ENCODE data around the gene FHOD3.
"Not testable (repeated sequence)": the region's sequence is repeated elsewhere in the genome, so short reads cannot be mapped to it uniquely, and the experiment has no call there.

Gene FHOD3

DNA sequence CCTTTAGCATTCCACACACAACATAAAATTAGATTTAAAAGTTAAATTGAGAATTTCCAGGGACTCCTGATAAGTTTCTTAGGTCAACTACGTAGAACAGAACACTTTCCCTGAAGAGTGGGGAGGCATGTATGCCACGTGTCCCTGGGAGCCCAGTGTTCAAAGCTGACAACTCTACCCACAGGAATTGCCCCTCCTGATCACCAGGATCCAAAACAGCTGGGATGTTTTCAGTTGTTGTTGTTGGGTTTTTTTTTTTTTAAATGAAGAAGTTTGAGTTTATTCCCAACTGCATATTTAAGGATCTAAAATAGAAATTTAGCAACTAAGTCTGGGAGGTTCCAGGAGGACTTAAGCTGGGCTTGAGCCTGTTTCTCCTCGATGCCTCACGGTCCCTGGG, 430.8 kb downstream of the FHOD3 start:
- no peak for DNase-seq

DNA sequence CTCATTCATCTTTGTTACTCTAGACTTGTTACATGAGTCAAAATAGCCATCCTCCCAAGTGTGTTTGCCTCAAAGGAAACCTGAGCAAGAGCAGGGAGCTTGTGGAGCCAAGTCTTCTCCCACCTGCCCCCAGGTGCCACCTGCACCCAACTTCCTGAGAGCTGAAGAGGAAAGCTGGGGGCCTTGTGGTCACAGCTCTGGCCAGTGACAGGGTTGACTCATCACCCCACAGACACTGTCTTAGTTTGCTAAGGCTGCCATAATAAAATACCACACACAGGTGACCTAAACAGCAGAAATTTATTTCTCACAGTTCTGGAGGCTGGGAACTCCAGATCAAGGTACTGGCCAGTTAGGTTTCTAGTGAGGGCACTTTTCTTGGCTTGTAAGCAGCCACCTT, 431.7 kb downstream of the FHOD3 start:
- DNase-seq = no peak

DNA sequence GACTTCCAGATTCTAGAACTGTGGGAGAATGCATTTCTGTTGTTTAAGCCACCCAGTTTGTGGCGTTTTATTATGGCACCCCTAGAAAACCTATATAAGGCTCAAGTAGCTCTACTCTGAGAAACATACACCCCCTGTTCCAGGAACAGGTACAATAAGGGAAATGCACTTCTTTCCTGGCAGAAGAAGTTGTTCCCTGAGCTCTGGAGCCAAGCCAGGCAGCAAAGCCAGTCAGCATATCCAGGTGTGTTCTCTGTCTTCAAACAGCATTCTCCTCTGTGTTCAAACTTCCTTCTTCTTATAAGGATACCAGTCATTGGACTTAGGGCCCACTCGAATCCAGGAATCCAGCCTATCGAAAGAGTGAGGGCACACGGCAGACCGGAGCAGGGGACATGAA, 434.8 kb downstream of the FHOD3 start:
- DNase-seq = no peak

DNA sequence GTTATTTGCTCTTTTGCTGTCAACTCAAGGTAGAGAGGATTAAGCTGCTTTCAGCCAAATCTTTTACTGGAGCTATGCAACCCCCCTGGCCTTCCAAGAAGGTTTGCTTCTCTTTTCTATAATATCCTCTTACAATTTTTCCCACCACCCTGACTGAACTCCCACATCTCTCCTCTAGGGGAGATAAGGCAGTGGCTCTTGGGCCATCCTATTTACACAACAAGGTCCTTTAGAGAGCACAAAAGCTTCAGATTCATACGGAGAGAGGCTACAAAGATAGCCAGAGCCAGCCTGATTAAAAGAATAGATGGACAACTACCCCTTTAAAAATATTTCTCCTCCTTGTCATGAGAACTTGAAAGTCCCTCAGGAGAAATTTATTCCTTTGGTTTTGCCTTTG, 435.6 kb downstream of the FHOD3 start:
- no peak for DNase-seq

DNA sequence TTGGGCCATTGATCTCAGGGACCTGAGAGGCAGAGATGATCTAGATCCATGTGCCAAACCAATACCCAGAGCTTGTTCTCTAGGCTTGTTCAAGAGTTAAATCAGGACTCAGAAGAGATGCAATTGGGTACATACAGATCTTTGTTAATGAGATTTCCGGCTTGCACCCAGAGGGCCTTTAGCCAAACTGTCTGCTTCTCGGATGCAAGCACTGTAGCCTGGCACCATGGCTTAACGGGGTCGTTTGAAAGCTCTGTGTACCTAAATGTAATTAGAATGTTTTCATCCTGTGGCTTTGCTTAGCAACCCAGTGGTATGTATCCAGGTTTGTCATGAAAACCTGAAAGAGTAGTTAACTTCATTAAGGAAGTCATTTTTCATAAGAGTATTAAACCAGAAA, 437.1 kb downstream of the FHOD3 start:
- peak; percentile 50 for DNase-seq

DNA sequence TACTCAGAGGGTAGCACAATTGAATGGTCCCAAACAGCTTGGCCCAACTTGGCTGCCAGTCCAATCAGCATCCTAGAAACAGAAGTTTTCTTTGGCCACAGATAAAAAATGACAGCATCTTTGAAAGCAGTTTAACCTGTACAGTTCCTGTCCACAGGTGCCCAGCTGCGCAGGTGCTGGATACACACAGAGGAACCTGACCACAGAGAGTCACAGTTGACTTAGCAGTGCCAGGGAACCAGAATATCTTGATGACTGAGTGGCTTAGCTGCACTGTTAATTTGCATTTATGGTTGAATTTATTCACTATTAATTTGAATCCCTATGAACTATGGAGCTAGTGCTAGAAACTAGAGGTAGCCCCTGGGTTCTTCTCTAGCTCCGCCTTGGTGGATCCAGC, 437.6 kb downstream of the FHOD3 start:
- DNase-seq = peak; percentile 84

DNA sequence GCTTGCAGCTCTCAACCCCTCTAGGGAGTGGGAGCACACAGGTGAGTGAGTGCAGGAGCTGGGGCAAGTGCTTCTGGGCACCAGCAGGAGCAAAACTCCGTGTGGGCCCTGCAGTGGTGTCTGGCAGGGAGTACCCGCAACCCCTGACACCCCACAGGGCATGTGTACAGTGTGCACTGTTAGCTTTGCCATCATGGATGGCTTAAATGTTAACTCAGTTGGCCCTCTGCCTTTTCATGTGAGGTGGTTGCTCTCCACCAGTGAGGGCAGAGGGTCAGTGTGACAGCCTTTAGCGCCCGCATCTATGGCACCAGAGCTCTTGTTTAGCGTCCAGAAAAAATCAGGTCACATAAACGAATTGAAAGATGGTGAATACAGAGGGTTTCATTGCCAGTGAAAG, 438.6 kb downstream of the FHOD3 start:
- DNase-seq = no peak

DNA sequence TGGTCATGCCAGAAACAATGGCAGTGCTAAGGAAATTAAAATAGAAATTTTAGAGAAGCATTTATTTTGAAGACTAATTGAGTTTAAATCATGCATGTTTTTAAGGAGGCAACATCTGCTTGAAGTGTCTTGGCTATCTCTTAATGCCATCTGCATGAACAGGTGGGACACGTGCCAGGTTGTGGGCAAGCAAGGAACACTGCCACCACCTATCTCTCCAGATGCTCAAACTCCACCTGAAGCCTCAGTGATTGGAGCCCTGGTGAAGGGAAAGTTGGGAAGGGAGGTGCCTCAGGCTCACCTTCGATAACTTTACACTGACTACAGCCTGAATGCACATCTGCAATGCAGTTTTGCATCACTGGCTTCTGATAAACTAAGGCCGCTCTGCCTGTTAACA, 439.8 kb downstream of the FHOD3 start:
- peak; percentile 90 for DNase-seq

DNA sequence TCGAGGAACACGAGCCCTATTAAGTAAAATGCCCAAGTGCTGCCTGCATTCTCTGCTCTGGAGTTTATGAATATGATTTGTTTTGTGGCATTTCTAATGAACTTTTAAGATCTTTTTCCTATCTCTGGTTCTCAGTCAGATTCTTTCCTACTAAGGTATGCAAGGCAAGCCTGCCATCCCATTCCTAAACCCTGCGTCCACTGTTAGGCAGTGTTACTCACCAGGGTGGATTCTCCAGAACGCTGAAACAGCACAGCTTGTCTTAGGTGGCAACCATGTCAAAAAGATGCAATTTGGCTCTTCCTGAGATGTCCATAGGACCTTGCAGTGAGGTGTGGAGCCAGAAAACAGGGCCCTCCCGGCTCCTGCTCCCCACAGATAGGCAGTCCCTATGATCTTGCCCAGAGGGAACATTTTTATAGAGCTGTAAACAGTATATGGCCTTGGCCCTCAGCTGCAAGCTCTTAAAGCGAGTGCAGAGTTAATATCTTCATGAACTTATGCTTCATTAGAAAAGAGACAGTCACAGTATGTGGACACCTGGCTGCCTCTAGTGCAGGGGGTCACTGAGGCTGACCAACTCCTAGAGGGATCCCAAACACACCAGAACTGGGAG, 446.9 kb downstream of the FHOD3 start:
- DNase-seq = no peak

DNA sequence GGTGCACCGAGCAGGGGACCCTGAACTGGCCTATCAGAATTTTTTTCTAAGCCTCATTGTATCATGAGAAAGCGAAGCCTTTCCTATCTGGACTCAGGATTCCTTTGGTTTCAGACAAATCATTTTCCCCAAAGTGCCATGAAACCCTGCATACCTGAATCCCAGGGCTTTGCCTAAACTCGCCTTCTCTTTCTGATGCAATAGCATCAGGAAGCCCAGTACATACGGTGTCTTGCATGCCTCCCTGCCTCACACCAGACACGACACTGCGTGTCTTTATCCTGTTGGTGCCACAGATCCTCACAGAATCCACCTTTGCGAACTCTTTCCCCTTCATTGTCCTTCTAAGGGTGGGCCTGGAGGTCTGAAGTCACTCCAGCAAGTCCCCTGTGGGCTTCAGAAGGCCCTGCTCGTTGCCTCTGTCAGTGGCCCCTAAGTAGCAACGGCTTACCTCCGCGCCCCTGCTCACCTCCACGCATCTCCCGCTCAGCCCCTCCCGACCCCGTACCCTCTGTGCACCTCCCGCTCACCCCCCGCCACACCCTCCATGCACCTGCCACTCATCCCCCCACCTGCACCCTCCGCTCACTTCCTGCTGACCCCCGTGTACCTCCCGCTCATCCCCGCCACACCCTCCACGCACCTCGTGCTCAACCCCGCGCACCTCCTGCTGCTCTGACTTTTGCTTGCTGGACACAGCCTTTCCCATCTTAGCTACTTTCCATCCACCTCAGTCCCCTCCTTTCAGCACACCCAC, 447.9 kb downstream of the FHOD3 start:
- DNase-seq = no peak

DNA sequence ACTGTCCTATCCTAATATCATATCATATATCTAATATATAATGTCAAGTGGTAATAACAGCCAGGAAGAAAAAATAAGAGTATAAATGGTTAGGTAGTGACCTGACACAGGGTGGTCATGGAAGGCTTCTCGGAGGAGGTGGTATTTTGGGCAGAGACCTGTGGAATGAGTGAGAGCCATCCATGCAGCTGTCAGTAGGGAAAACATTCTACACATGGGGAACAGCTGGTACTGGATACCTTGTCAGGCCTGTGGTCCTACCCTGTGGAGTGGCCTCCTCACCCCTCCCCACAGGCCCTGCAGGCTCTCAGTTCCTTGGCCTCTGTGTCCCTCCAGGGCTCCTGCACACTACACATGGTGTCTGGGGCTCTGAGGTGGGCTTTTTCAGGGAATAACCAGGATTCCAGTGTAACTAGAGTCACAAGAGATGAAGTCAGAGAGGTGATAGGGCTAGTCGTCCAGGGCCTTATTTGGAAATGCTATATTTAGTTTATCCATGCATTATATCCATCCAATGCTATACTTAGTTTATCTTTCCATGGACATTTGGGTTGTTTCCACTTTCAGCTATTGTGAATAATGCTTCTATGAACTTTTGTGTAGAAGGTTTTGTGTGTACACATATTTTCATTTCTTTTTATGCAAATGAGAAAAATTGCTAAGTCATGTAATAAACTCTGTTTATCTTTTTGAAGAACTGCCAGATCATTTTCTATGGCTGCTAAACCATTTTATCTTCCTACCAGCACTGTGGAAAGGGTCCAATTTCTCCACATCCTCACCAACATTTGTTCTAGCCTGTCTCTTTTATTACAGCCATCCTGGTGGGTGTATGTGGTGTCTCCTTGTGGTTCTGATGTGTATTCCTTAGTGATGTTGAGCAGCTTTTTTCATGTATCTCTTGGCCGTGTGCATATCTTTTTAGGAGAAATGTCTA, 455.7 kb downstream of the FHOD3 start:
- DNase-seq = no peak

DNA sequence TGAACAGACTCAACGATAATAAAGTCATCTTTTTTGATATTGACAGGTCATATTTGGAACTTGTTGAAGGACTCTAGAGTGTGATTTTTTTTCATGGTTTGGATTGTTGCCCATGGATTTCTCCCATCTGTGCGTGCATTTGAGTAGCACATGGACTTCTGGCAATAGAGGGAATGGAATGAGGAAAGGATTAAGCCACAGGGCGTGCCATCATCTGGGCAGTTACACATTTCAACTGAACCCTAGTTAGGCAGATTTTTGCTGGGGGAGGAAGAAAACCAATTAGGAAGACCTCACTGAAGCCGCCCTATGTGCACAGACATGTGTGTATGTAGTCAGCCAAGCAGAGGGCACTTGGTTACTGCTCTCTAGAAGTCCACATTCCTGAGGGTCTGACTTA, 458.7 kb downstream of the FHOD3 start:
- DNase-seq = no peak

DNA sequence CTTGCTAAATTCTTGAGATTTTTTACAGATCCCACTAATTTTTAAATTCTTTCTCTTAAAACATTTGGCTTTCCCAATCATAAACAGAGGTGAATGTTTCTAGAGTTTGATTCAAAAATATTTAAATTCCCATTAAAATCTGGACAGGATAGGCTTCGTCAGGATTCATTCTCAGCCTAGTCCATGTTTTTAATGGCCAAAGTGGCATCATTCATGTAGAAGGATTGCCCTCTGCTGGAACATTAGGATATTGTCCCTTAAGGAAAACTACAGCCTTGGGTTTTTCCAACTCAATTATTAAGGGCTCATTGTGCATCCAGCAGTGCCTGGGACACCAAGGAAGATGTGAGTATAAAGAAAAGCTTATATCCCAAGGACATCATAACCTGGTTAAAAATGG, 459.6 kb downstream of the FHOD3 start:
- DNase-seq = peak; percentile 41

DNA sequence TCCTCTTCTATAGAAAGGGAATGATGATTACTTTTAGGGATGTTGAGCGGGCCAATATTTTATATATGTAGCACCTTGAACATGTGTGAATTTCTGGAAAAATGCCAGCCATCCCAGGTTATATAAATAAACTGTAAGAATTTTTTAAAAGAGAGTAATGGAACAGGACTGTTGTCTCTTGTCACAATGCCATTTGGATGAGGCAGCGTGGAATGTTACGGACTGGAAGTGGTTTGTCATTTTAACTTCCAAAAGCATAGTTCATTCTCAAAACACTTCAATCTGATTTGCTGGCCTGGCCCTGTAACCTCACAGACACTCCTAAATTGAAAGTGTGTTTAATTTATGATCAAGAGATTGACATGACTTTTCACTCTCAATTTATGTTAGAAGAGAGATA, 460.5 kb downstream of the FHOD3 start:
- DNase-seq = no peak

DNA sequence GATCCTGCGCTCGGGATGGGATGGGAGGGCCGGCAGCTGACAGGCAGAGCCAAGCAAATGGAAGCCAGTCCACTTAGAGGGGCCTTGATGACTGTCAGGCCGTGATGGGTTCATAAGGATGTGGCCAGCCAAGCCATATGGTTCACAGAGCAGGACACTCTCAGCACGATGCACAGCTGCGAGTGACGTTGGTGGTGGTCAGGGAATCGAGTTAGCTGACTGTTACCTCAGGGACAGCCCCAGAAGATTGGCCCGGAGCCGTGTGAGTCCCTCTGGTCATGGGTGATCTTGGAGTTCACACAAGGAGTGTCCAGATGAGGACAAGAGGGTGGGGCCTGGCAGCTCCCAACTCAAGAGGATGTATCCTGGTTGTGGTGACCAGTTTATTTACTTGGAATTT, 461.1 kb downstream of the FHOD3 start:
- no peak for DNase-seq

DNA sequence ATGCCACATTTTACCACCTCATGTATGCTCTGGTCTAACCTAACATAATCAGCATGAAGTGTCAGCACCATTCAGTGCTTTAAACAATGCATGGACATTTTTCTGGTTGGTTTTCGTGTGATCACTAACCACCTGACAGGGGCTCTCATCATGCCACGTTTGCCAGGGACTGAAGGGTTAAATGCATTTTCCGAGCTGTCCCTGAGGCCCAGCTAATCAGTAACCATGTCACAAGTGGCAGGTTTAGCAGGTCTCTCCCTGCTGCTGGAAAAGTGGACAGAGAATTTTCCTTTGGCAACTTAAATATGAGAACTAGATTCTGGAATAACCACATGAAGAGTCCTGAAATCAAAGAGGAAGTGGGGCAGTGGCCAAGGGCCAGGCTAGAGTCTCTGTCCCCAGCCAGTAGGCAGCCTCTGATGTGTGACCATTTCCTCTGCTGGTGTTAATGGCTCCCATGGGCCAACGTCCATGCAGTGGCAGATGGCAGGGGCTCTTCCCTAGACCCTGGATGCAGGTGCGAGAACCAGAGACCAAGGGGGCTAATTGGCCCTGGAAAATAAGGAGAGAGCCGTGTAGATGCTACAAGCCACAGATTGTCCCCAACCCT, 461.8 kb downstream of the FHOD3 start:
- no peak for DNase-seq

DNA sequence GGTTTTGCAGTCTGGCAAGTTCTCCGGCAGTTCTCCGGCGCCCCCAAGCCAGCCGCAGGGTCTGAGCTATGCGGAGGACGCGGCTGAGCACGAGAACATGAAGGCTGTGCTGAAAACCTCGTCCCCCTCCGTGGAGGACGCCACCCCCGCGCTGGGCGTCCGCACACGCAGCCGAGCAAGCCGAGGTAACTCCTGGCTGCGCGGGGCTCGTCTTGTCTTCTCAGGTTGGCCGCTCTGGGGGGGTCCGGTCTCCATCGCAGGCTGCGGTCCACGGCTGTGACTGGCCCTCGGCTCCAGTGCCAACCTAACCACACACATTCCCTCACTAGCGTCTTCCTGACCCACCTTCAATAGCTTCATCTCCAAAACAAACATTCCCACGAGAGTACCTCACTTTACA, 463.1 kb downstream of the FHOD3 start:
- no peak for DNase-seq

DNA sequence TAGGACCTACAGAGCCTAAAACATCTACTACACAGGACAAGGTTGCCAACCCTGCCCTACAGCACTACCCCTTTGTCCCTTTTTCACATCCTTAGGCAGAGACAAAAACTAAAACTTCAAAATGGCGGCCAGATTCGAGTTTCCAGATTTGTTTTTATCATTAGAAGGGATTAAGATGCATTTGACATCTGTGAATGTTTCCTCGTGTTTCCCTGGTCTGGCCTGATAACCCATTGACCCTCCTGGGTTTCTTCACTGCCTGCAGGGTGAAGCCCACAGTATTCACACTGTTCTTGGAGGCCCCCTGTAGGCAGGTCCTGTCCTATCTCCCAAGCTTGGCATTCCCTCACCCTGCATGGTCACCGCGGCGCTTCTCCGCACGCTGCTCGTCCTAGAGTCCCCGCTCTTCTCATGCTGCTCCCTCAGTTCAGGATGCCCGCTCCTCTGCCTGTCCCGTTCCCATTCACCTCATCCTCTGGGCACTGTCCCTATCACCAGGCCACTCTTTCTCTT, 463.7 kb downstream of the FHOD3 start:
- DNase-seq = no peak

DNA sequence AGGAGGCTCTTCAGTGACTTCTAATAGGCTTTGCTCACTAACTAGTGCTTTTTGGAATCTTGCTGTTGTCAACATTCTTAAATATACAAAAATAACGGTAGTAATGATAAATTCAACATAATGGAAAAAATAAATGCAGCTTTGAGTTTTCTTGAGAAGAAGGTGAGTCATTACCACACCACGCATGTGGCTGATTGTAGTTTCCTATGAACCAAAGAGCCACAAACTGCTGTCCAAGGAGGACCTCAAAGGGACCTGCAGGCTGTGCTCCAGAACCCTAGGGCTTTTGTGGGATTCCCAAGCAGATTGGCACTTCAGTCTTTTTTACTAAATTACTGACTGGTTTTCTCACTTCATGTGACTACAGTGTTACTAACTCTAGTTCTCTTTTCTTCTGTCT, 464.6 kb downstream of the FHOD3 start:
- DNase-seq = no peak

DNA sequence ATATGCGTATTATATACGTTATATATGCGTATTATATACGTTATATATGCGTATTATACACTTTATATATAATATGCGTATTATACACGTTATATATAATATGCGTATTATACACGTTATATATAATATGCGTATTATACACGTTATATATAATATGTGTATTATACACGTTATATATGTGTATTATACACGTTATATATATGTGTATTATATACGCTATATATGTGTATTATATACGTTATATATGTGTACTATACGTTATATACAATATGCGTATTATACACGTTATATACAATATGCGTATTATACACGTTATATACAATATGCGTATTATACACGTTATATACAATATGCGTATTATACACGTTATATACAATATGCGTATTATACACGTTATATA, 465.5 kb downstream of the FHOD3 start:
- DNase-seq = not testable (repeated sequence)

DNA sequence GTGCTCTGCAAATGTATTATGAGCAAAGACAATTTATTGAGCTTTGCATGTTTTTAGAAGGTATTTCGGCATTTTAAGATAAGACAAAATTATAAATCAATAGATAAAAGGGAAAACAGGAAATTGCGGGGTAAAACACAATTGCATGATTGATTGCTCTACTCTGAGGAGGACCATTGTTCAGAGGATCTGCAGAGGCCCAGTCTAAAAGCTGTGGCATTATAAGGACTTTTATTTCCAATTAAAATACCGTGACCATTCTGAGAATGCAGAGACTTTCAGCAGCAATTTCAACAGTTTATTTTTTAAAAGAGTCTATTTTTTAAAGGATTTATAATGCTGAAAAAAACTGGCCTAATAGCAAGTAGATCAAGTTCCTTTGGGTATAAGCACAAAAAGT, 469.3 kb downstream of the FHOD3 start:
- no peak for DNase-seq

DNA sequence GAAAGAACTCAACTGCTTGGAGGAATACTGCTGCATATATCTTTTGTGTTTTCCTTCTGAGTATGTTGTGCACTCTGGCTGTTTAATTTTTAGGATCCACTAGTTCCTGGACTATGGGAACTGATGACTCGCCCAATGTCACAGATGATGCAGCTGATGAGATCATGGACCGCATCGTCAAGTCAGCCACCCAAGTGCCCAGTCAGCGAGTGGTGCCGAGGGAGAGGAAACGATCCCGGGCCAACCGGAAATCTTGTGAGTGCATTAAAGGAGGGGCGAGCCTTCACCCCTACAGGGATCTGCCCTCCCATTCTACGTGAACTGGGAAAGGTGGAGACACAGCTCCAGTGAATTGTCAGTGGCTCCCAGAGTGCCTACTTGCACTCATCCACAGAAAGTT, 471.7 kb downstream of the FHOD3 start:
- no peak for DNase-seq

DNA sequence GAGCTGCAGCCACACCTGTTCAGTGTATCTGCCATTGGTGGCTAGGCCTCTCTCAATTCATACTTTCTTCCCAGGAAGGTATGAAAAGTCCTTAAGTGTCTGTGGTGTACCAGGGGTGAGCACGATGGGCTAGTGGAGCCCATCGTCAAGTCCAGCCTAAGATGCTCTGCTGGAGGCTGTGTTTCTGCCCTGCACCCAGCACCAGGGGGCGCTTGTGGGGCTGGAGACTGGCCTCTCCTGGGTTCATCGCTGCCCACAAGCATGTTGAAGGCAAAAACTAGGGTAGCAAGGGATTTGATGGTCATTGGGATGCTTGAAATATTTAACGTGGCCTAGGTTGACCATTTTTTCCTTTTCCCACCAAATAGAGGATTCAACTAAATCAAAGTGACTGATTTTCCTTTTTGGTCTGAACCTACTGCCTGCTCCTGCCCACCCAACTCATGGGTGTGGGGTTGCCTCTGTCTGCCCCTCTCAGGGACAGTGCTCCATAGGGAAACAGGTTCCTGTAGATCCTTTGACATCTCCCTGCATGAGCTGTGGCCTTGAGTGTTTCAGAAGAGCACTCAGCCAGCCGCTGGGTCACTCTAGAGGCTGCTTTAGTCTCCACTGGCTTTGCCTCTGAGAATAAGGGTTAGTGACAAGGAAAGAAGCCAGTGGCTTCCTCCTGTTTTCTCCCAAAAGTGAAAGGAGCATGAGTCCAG, 472.2 kb downstream of the FHOD3 start:
- DNase-seq = no peak

Data from DMS79 treated with DMSO at 0.1 percent for 48 hours (cell line).